PC-9 (cell line): ENCODE measurements around the gene CCDC54.

Experiments
- CTCF ChIP-seq: fragments of 200-600 bp; sonication (generic); conservative IDR thresholded peaks from 2 replicates; pipeline ENCODE4 v1.6.1; 2017; ENCODE audit warnings: mixed run types, antibody characterized with exemption, mild to moderate bottlenecking, moderate library complexity
- EZH2 ChIP-seq: fragments of 200-600 bp; sonication (generic); IDR thresholded peaks from 2 replicates; pipeline ENCODE4 v1.8.0; 2017; ENCODE audit warnings: antibody characterized with exemption, low read depth

- TF ChIP-seq CTCF (no peak), EZH2 (no peak)
These were observed 33.8 kb downstream of the CCDC54 start for GRCh38 chr3:107411056-107411455.
